G401 (cell line): ENCODE results near the gene RNF169. TPM values are rescaled to one million over a fixed set of nuclear protein-coding genes. Genes with fewer than 3 reads are reported as not detected.
"Not testable (repeated sequence)": the region's sequence is repeated elsewhere in the genome, so short reads cannot be mapped to it uniquely, and the experiment has no call there.

Source experiments
- DNase-seq: peaks from one replicate; pipeline ENCODE4 v3.0.0-alpha.2; 2015; ENCODE audit warnings: low spot score
- in situ Hi-C: cut with HindIII; loops from 2 replicates; pipeline ENCODE4 v1.10.0; 2016; ENCODE audit warnings: low sequenced_read_pairs, mixed read lengths
- total RNA-seq: library from RNA; depleted of rRNA; stranded (reverse); fragments of >200 nt; shearing (Covaris generic); gene quantifications from 2 replicates; pipeline ENCODE4 v1.2.3, GENCODE V29; 2014

The RNF169 gene
- total RNA-seq, 1 experiment from 2014 or later, result 10.9 TPM

GRCh38 chr11:74726547-74727182 is 22.0 kb upstream of the RNF169 start:
- in situ Hi-C loops, result loop anchor here (5.0 kb wide), 1 partner anchor 39 kb away; no protein-coding TSS in a partner anchor
- DNase-seq, result peak; percentile 62

GRCh38 chr11:74729397-74729796 is 19.3 kb upstream of the RNF169 start:
- no peak for DNase-seq
- in situ Hi-C loops, result loop anchor here (5.0 kb wide), 1 partner anchor 42 kb away; no protein-coding TSS in a partner anchor

- no peak for DNase-seq
- in situ Hi-C loops, result no loop called here
Observed at GRCh38 chr11:74730571-74731260, 17.9 kb upstream of the RNF169 start.

GRCh38 chr11:74731301-74732094 is 17.2 kb upstream of the RNF169 start, which contains the start of gene CHRDL2:
CHRDL2 (minus strand) TSS chr11:74731426; CDS start chr11:74730888, 538 bp downstream.
- no peak for DNase-seq
- in situ Hi-C loops, result no loop called here

- DNase-seq, result no peak
- in situ Hi-C loops, result no loop called here
Observed at GRCh38 chr11:74734559-74734925, 14.1 kb upstream of the RNF169 start.

- in situ Hi-C loops, result no loop called here
- DNase-seq, result no peak
Observed at GRCh38 chr11:74735365-74735928, 13.2 kb upstream of the RNF169 start.

- in situ Hi-C loops, result no loop called here
Observed at GRCh38 chr11:74736031-74736430, 12.6 kb upstream of the RNF169 start.

GRCh38 chr11:74739546-74740270 is 8.9 kb upstream of the RNF169 start:
- DNase-seq, result peak; percentile 79
- in situ Hi-C loops, result no loop called here

More at GRCh38 chr11:74736031-74736430, 12.6 kb upstream of the RNF169 start:
- DNase-seq, result no peak

GRCh38 chr11:74742070-74742469 is 6.6 kb upstream of the RNF169 start:
- in situ Hi-C loops, result no loop called here
- DNase-seq, result no peak

- in situ Hi-C loops, result no loop called here
- no peak for DNase-seq
Observed at GRCh38 chr11:74743640-74744039, 5.0 kb upstream of the RNF169 start.

- in situ Hi-C loops, result no loop called here
- no peak for DNase-seq
Observed at GRCh38 chr11:74744277-74744676, 4.4 kb upstream of the RNF169 start.

- in situ Hi-C loops, result no loop called here
- DNase-seq, result no peak
Observed at GRCh38 chr11:74746868-74747267, 1.8 kb upstream of the RNF169 start.

- DNase-seq, result peak; percentile 38
- in situ Hi-C loops, result no loop called here
Observed at GRCh38 chr11:74749127-74749964, 697 bp downstream of the RNF169 start.

GRCh38 chr11:74749965-74750296 is 1.3 kb downstream of the RNF169 start:
- DNase-seq, result peak; percentile 25
- in situ Hi-C loops, result no loop called here

GRCh38 chr11:74750598-74750997 is 1.9 kb downstream of the RNF169 start:
- in situ Hi-C loops, result not testable (repeated sequence)

GRCh38 chr11:74751303-74751702 is 2.7 kb downstream of the RNF169 start:
- DNase-seq, result no peak

More at GRCh38 chr11:74750598-74750997, 1.9 kb downstream of the RNF169 start:
- not testable (repeated sequence) for DNase-seq

GRCh38 chr11:74754507-74755252 is 6.0 kb downstream of the RNF169 start:
- in situ Hi-C loops, result no loop called here
- DNase-seq, result no peak

More at GRCh38 chr11:74751303-74751702, 2.7 kb downstream of the RNF169 start:
- in situ Hi-C loops, result no loop called here
